ENCODE results near the gene DHX32.

- TF ChIP-seq CTCF (IDR thresholded peaks at IDR 0.05) (no peak), POLR2A (IDR thresholded peaks at IDR 0.05) (peak; percentile 7 to 55), POLR2AphosphoS5 (IDR thresholded peaks at IDR 0.05) (peak; percentile 57 to 98 (median 58))
Observed at GRCh38 chr10:125822878-125823662, 58.0 kb downstream of the DHX32 start, which contains the start of the genes BCCIP and UROS.

Measured in suprapubic skin (tissue), 4 donors.